ENCODE results near the gene MAPK8.

DNA sequence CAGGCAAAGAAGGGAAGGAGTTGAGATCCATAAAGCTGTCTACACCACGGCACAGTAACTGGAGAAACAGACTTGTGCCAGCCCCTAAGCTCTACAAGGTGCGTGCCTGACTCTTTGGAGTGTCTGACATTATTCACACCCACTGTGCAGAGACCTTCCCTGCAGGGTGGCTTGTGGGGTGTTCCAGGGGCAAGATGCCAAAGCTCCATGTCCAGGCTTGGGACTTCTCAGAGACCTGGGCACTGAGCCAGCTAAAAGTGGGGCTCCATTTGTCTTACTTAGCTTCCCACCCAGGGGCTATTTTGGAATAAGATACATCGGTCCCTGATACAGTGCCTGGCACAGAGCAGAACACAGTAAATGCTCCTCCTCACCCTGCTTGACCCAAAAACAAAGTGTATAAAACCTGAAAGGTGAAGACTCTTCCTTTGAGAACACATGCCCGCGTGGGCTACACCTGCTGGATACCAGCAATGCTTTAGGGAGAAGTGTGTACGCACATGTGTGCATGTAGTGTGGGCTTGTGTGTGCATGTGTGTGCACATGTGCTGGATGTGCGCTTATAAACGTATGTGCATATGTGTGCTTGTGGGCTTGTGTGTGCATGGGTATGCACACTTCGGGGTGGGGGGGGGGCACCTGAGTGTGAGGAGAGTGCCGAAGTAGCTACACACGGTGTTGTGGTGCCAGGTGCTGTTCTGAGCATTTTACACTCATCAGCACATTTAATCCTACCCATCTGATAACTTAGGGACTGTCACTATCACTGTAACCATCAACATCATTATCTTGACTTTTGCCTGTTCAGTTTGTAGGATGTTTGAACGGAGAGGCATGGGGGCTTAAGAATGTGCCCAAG is 155.4 kb downstream of the MAPK8 start:
- TF ChIP-seq CTCF (IDR thresholded peaks at IDR 0.05; ENCODE audit: low read length) (no peak), EZH2 (optimal IDR thresholded peaks at IDR 0.05; ENCODE audit: low read depth, low read length) (no peak), EZH2phosphoT487 (IDR thresholded peaks at IDR 0.05; ENCODE audit: low read length) (no peak)

Measured in MM.1S (cell line).